Endothelial cell of umbilical vein (primary cell): ENCODE measurements around the gene HDAC1.

ENCODE experiments used
- EZH2 ChIP-seq: IDR thresholded peaks from 2 replicates; pipeline ENCODE4 v1.6.1; 2012; ENCODE audit warnings: borderline replicate concordance, low read depth, mild to moderate bottlenecking, moderate library complexity, low read length, inconsistent platforms; ENCODE audit not compliant: severe bottlenecking
- MYC ChIP-seq: IDR thresholded peaks from one replicate; pipeline ENCODE4 v1.6.1; 2011; ENCODE audit warnings: mild to moderate bottlenecking, low read depth, low read length
- POLR2A ChIP-seq: IDR thresholded peaks from 2 replicates; pipeline ENCODE4 v1.6.1; 2012; ENCODE audit warnings: low read depth, mild to moderate bottlenecking, control low read depth, low read length
- POLR2AphosphoS5 ChIP-seq: IDR thresholded peaks from 2 replicates; pipeline ENCODE4 v1.6.1; 2012; ENCODE audit warnings: low read depth, mild to moderate bottlenecking, control low read depth, low read length, moderate library complexity; ENCODE audit not compliant: insufficient read depth
- TF ChIP-seq, protein P1 (sequence below), 2 donors: IDR thresholded peaks; 1 replicate in 1 of 2; 2 replicates in 1 of 2; pipeline ENCODE4 v1.5.1; 2011; ENCODE audit warnings: low read length in 2 of 2, mild to moderate bottlenecking in 2 of 2, moderate library complexity in 2 of 2, control low read depth in 1 of 2, inconsistent platforms in 1 of 2, low read depth in 1 of 2; ENCODE audit not compliant: insufficient read depth in 1 of 2; ENCODE audit errors: extremely low read depth in 1 of 2
- TF ChIP-seq, protein P2 (sequence below): IDR thresholded peaks from 2 replicates; pipeline ENCODE4 v1.6.1; 2011; ENCODE audit not compliant: insufficient read depth, insufficient read length

DNA sequence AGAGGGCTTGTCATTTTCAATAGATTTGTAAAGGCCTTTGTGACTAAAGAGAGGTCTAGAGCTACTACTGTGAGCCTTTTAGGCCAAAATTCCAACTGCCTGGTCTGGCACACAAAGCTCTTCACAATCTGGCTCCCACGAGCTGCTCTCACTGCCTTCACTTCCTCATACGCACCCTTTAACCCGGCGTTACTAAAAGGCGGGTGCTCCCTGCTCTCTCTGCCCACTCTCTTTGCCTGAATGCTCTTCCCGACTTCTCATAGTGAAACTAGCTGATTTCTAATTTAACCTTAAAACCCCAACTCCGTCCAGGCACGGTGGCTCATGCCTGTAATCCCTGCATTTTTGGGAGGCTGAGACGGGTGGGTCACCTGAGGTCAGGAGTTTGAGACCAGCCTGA, 88.2 kb downstream of the HDAC1 start:
- TF ChIP-seq, protein P1, sequence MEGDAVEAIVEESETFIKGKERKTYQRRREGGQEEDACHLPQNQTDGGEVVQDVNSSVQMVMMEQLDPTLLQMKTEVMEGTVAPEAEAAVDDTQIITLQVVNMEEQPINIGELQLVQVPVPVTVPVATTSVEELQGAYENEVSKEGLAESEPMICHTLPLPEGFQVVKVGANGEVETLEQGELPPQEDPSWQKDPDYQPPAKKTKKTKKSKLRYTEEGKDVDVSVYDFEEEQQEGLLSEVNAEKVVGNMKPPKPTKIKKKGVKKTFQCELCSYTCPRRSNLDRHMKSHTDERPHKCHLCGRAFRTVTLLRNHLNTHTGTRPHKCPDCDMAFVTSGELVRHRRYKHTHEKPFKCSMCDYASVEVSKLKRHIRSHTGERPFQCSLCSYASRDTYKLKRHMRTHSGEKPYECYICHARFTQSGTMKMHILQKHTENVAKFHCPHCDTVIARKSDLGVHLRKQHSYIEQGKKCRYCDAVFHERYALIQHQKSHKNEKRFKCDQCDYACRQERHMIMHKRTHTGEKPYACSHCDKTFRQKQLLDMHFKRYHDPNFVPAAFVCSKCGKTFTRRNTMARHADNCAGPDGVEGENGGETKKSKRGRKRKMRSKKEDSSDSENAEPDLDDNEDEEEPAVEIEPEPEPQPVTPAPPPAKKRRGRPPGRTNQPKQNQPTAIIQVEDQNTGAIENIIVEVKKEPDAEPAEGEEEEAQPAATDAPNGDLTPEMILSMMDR (IDR thresholded peaks at IDR 0.05; ENCODE audit: extremely low read depth in 1 of 2, insufficient read depth in 1 of 2, low read depth in 1 of 2, low read length in 2 of 2): no peak
- TF ChIP-seq POLR2A (no peak), EZH2 (no peak), MYC (no peak), POLR2AphosphoS5 (no peak)
- TF ChIP-seq, protein P2, sequence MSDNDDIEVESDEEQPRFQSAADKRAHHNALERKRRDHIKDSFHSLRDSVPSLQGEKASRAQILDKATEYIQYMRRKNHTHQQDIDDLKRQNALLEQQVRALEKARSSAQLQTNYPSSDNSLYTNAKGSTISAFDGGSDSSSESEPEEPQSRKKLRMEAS: no peak
